Keratinocyte (primary cell): Measurements from ENCODE around the gene RNF19B. TPM values are rescaled to one million over a fixed set of nuclear protein-coding genes. Genes with fewer than 3 reads are reported as not detected.

ENCODE experiments used
- DNase-seq: peaks from one replicate; pipeline ENCODE4 v3.0.0-alpha.2; 2011; ENCODE audit warnings: low read depth, missing footprints, low spot score
- FAIRE-seq: peaks from 2 replicates; lab custom pipeline; 2011; peaks lifted over from hg19 to GRCh38; lab: Jason Lieb, UNC
- H2AFZ ChIP-seq: 2 replicates; pipeline ENCODE4 v1.6.0; 2012; ENCODE audit warnings: low read length, control low read depth, inconsistent platforms; ENCODE audit not compliant: control insufficient read depth
- H3K27ac ChIP-seq: 2 replicates; pipeline ENCODE4 v1.5.1; 2011; ENCODE audit warnings: low read length; ENCODE audit not compliant: control insufficient read depth, insufficient read depth
- H3K27me3 ChIP-seq: 3 replicates; pipeline ENCODE4 v1.6.0; 2011; ENCODE audit warnings: low read length; ENCODE audit not compliant: control insufficient read depth, insufficient read depth; ENCODE audit errors: extremely low read depth
- H3K36me3 ChIP-seq, 2 experiments: 2 replicates in 1 of 2; 3 replicates in 1 of 2; pipeline ENCODE4 v1.5.1; 2011; ENCODE audit warnings: low read length in 2 of 2, mild to moderate bottlenecking in 1 of 2; ENCODE audit not compliant: control insufficient read depth in 2 of 2, insufficient read depth in 2 of 2; ENCODE audit errors: extremely low read depth in 1 of 2
- H3K4me1 ChIP-seq: 3 replicates; pipeline ENCODE4 v1.5.1; 2011; ENCODE audit warnings: low read length; ENCODE audit not compliant: control insufficient read depth, insufficient read depth; ENCODE audit errors: extremely low read depth
- H3K4me2 ChIP-seq: 3 replicates; pipeline ENCODE4 v1.6.0; 2011; ENCODE audit warnings: low read depth, low read length; ENCODE audit not compliant: control insufficient read depth, insufficient read depth; ENCODE audit errors: extremely low read depth
- H3K4me3 ChIP-seq, 3 experiments: fragments of 200-600 bp in 1 of 3; sonication (generic) in 1 of 3; 2 replicates in 2 of 3; 3 replicates in 1 of 3; pipeline ENCODE4 v1.5.1; 2011 to 2016; ENCODE audit warnings: low read length in 3 of 3, mild to moderate bottlenecking in 3 of 3, control low read depth in 2 of 3, inconsistent platforms in 1 of 3, low read depth in 1 of 3, mixed read lengths in 1 of 3, mixed run types in 1 of 3, moderate library complexity in 1 of 3; ENCODE audit not compliant: control insufficient read depth in 2 of 3, insufficient read depth in 2 of 3; ENCODE audit errors: extremely low read depth in 1 of 3
- H3K79me2 ChIP-seq: 2 replicates; pipeline ENCODE4 v1.6.0; 2012; ENCODE audit warnings: low read length; ENCODE audit not compliant: control insufficient read depth, insufficient read depth
- H3K9ac ChIP-seq: 3 replicates; pipeline ENCODE4 v1.6.0; 2011; ENCODE audit warnings: low read length; ENCODE audit not compliant: control insufficient read depth, insufficient read depth; ENCODE audit errors: extremely low read depth
- H3K9me1 ChIP-seq: 3 replicates; pipeline ENCODE4 v1.6.0; 2011; ENCODE audit warnings: low read length; ENCODE audit not compliant: control insufficient read depth, insufficient read depth; ENCODE audit errors: extremely low read depth
- H3K9me3 ChIP-seq: 2 replicates; pipeline ENCODE4 v1.5.1; 2012; ENCODE audit warnings: low read depth, low read length; ENCODE audit not compliant: control insufficient read depth
- H4K20me1 ChIP-seq: 3 replicates; pipeline ENCODE4 v1.6.0; 2011; ENCODE audit warnings: low read length; ENCODE audit not compliant: control insufficient read depth, insufficient read depth; ENCODE audit errors: extremely low read depth
- CTCF ChIP-seq, 3 experiments: IDR thresholded peaks in 1 of 3; conservative IDR thresholded peaks in 1 of 3; optimal IDR thresholded peaks in 1 of 3; 2 replicates in 2 of 3; 3 replicates in 1 of 3; pipeline versions ENCODE3 to v1.5.1; 2011; ENCODE audit warnings: low read length in 3 of 3, mild to moderate bottlenecking in 3 of 3, moderate library complexity in 2 of 3, control low read depth in 1 of 3, inconsistent platforms in 1 of 3; ENCODE audit not compliant: insufficient read depth in 2 of 3; ENCODE audit errors: extremely low read depth in 1 of 3
- EZH2 ChIP-seq: IDR thresholded peaks from one replicate; pipeline ENCODE4 v1.6.1; 2012; ENCODE audit warnings: inconsistent platforms, mild to moderate bottlenecking, low read length, moderate library complexity
- dilution Hi-C: fragments of 300-500 bp; cut with MboI; formaldehyde crosslinking; loops from one replicate; pipeline ENCODE4 v1.7.0; 2020; ENCODE audit warnings: low sequenced_read_pairs; ENCODE audit not compliant: extremely low pct_ligation_motif_present
- polyA plus RNA-seq, 5 experiments: library from polyadenylated mRNA; depleted of rRNA in 3 of 5; stranded (reverse) in 3 of 5; stranded (forward) in 1 of 5; unstranded in 1 of 5; fragments of >200 nt; gene quantifications; 1 replicate in 1 of 5; 2 replicates in 3 of 5; 3 replicates in 1 of 5; pipeline versions ENCODE4 v1.2.1 to v1.2.3, GENCODE V29; 2011 to 2012; ENCODE audit warnings: missing spikeins in 2 of 5, low read depth in 1 of 5, low replicate concordance in 1 of 5

The RNF19B gene
- polyA plus RNA-seq, 1 donor (not counting 4 experiments of a cell fraction or from before 2014, with no cell fraction given) = 33.5 TPM

- peaks cover 2% of the 10 kb centered on the region for H3K9me1 ChIP-seq
- no peaks in the 10 kb centered on the region for H3K79me2 ChIP-seq
- H4K20me1 ChIP-seq = no peaks in the 10 kb centered on the region
- dilution Hi-C loops = no loop called here
- H3K4me2 ChIP-seq = no peak overlapping the region
- no peak overlapping the region for H3K27ac ChIP-seq
- peaks cover 35 to 40% of the 10 kb centered on the region in 2 experiments for H3K36me3 ChIP-seq
- H3K27me3 ChIP-seq = no peaks in the 10 kb centered on the region
- H3K4me1 ChIP-seq = peaks cover 5% of the 10 kb centered on the region
- no peak overlapping the region for H3K4me3 ChIP-seq
- TF ChIP-seq EZH2 (no peak), CTCF (optimal IDR thresholded peaks at IDR 0.05 in 1 of 3, IDR thresholded peaks at IDR 0.05 in 1 of 3, conservative IDR thresholded peaks at IDR 0.05 in 1 of 3; ENCODE audit: extremely low read depth in 1 of 3, insufficient read depth in 2 of 3, low read length in 3 of 3) (no peak)
- no peak overlapping the region for H2AFZ ChIP-seq
- H3K9me3 ChIP-seq = no peaks in the 10 kb centered on the region
- DNase-seq (no peak), FAIRE-seq (no peak)
- H3K9ac ChIP-seq = no peak overlapping the region
These were observed 47.6 kb upstream of the RNF19B start for GRCh38 chr1:33012165-33012564.

- Histone ChIP-seq H3K79me2 (no peaks in the 10 kb centered on the region), H3K27me3 (no peaks in the 10 kb centered on the region), H3K27ac (no peak overlapping the region), H3K9ac (no peak overlapping the region), H3K9me3 (no peaks in the 10 kb centered on the region), H3K36me3 (peaks cover 34 to 36% of the 10 kb centered on the region in 2 experiments), H2AFZ (no peak overlapping the region), H3K4me1 (peaks cover 13% of the 10 kb centered on the region), H3K4me2 (no peak overlapping the region), H3K9me1 (peaks cover 2% of the 10 kb centered on the region), H4K20me1 (no peaks in the 10 kb centered on the region), H3K4me3 (no peak overlapping the region)
- dilution Hi-C loops = no loop called here
- DNase-seq (no peak), FAIRE-seq (no peak)
- TF ChIP-seq CTCF (optimal IDR thresholded peaks at IDR 0.05 in 1 of 3, IDR thresholded peaks at IDR 0.05 in 1 of 3, conservative IDR thresholded peaks at IDR 0.05 in 1 of 3; ENCODE audit: extremely low read depth in 1 of 3, insufficient read depth in 2 of 3, low read length in 3 of 3) = no peak
- TF ChIP-seq EZH2 = no peak
These were observed 46.5 kb upstream of the RNF19B start for GRCh38 chr1:33010932-33011731.
